AG10803 (cell line): ENCODE measurements around the gene HK2.
"Not testable (repeated sequence)": the region's sequence is repeated elsewhere in the genome, so short reads cannot be mapped to it uniquely, and the experiment has no call there.

ENCODE experiments used
- DNase-seq: peaks from one replicate; pipeline ENCODE4 v3.0.0; 2010; ENCODE audit warnings: low read depth
- H3K4me3 ChIP-seq: 2 replicates; pipeline ENCODE4 v1.5.1; 2011; ENCODE audit warnings: mild to moderate bottlenecking, low read length, control low read depth
- CTCF ChIP-seq: conservative IDR thresholded peaks from 2 replicates; pipeline ENCODE4 v1.5.1; 2011; ENCODE audit warnings: mild to moderate bottlenecking, low read length, control low read depth, inconsistent platforms

The HK2 gene

GRCh38 chr2:74896232-74896631, 62.3 kb downstream of the HK2 start:
- H3K4me3 ChIP-seq: no peak overlapping the region
- DNase-seq: no peak
- TF ChIP-seq CTCF: no peak

- not testable (repeated sequence) for H3K4me3 ChIP-seq, DNase-seq
These were observed 66.3 kb downstream of the HK2 start for GRCh38 chr2:74900225-74900624.

DNA sequence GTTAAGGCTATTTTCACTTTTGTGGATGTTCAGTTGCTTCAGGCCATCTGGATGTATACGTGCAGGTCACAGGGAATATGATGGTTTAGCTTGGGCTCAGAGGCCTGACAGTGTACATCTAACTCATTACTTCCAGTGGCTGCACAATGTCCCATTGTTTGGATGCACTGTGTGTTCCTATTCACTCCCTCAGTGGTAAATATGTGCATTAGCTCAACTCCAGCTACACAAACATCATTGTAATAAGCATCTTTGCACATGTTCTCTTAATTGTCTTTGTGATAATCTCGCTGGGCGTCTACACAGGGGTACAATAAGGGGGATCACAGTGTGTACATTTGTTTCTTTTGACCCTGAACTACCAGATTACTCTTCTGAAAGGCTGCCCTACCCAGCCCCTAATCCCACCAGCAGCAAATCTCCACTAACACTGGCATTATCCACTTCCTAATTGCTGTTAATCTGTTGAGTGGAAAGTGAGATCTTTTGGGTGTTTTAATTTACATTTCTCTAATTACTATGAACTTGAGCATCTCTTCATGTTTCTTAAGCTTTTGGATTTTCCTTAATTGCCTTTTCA, 68.4 kb downstream of the HK2 start:
- no peak overlapping the region for H3K4me3 ChIP-seq
- TF ChIP-seq CTCF: no peak
- no peak for DNase-seq

GRCh38 chr2:74906395-74906794, 72.5 kb downstream of the HK2 start:
- H3K4me3 ChIP-seq: no peak overlapping the region
- TF ChIP-seq CTCF: no peak
- DNase-seq: no peak

- H3K4me3 ChIP-seq, DNase-seq: not testable (repeated sequence)
These were observed 73.6 kb downstream of the HK2 start for GRCh38 chr2:74907560-74907959.

GRCh38 chr2:74908748-74909444, 75.0 kb downstream of the HK2 start:
- peak overlapping the region; percentile 22 for H3K4me3 ChIP-seq
- no peak for TF ChIP-seq CTCF
- DNase-seq: peak; percentile 5

GRCh38 chr2:74910245-74910644, 76.3 kb downstream of the HK2 start:
- no peak overlapping the region for H3K4me3 ChIP-seq
- TF ChIP-seq CTCF: no peak
- DNase-seq: no peak

GRCh38 chr2:74911061-74911460, 77.1 kb downstream of the HK2 start:
- no peak overlapping the region for H3K4me3 ChIP-seq
- no peak for TF ChIP-seq CTCF

More at GRCh38 chr2:74911061-74911460, 77.1 kb downstream of the HK2 start:
- DNase-seq: no peak
